HK-2 (cell line): ENCODE results near the gene ROBO1.

Experiments
- DNase-seq: peaks from one replicate; pipeline ENCODE4 v3.0.0-alpha.2; 2018; ENCODE audit not compliant: unreplicated experiment

The ROBO1 gene

DNA sequence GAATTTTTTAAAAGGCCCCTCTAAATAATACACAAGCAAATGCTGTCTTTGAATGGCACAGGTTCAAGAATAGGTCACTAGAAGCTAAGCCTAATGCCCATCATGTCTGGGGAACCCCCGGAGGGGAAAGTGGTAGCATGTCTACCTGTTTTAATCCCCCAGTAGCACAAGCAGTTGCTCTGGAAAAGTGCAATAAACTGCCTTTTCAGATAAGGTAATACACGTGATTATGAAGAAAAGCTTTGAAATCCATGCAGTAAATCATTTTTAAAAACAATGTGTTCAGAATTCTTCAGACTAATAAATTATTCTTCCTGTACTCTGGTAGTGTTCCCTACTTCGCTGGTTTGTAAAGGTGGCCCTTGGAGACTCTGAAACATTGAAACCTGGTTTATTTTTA, 922.2 kb downstream of the ROBO1 start:
- no peak for DNase-seq

DNA sequence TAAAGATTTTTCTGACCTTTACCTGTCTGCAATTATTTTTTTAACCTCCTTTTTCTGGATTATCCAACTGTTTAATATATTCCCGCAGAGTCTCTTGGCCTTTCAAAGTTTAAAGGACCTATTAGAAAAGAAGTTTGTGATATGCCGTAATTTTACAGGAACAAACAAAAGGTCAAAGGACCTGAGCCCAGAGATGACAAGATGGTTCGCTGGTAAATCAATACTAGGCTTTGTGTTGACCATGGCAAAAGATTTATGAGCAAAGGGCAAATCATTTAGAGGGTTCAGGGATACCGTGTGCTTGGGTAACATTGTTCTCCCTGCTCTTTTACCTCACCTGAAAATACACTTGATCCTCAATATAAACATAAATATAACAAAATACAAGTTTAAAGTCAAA, 923.5 kb downstream of the ROBO1 start:
- DNase-seq: no peak

DNA sequence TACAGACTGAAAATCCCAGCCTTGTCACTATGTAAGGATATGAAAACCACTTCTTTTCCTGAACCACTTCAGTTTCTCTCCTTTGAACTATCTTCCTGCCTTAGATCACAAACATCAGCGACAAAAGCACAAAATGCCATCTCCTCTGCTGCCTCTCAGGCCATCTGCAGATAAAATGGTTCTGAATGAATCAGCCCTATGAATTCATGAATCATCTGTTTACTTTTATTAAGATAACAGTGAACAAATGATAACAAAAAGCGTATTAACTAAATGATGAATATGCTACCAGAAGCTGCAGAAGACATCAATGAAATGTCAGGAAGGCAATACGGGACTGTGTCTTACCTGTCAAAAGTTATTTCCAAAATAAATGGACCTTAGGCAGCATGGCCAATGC, 928.1 kb downstream of the ROBO1 start:
- no peak for DNase-seq

DNA sequence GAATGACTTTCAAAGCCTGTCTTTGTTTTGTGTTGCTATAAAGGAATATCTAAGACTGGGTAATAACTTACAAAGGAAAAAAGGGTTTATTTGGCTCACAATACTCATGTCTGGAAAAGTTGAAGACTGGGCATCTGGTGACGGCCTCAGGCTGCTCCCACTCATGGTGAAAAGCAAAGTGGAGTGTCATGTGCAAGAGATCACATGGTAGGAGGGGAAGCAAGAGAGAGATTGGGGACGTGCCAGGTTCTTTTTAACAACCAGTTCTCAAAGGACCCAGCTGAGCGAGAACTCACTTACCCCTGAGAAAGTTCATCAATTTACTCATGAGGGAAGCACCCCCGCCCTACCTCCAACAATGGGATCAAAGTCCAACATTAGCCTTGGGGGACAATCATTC, 929.4 kb downstream of the ROBO1 start:
- DNase-seq: no peak

DNA sequence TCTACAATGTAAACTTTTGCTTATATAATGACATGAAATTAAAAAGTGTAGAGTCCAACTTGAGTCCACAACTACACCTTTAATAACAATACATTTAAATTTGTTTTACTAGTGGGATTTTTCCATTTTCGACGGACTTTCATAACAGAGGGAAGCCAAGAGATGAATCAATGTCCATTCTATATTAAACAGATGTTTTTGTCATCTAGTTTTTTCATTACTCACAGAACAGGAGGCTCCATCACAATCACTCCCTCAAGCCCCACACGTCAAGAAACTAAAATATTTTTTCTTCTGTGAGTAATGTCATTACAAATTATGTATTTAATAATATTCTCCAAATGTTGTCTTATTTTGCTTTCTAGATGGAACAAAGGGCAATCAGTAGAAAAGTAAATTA, 932.9 kb downstream of the ROBO1 start:
- no peak for DNase-seq

DNA sequence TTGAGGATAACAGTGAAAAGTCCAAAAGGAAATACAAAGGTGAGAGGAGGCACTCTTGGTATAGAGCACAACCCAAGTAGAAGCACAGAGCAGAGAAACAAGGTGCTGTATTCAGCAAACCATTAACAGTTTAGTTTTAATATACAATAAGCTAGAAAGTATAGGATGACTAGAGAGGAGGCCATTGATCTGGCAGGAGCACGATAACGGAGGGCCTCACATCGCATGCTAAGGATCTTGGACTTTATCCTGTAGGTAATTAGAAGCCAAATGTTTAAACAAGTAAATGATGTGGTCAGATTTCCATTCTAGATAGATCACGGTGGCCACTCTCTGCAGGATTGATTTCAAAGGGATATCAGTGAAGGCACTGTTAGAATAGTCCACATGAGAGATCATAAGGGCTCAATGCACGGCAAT, 935.0 kb downstream of the ROBO1 start:
- DNase-seq: no peak

DNA sequence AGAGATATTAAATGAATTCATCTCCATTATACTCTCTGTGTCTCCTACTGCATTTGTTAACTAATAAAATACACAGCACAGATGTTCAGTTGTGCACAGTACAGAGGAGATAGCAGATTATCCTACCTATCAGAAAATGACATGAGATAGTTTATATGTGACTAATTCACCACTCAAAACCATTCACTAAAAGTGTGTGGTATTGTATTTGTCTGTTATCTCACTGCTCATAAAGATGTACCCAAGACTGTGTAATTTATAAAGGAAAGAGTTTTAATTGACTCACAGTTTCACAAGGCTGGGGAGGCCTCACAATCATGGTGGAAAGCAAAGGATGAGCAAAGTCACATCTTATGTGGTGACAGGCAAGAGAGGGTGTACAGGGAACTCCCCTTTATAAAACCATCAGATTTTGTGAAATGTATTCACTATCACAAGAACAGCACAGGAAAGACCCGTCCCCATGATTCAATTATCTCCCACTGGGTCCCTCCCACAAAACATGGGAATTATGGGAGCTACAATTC, 936.3 kb downstream of the ROBO1 start:
- no peak for DNase-seq

DNA sequence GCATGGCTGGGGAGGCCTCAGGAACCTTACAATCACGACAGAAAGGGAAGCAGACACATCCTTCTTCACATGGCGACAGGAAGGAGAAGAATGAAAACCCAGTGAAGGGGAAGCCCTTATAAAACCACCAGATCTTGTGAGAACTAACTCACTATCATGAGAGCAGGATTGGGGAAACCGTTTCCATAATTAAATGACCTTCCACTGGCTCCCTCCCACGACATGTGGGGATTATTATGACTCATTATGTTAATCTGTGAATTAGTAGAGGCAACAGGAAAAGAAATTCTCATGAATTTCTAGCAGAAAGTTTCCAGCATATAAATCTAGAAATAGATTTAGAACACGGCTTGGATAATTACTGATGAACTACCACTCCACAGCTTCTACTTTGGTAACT, 937.3 kb downstream of the ROBO1 start:
- DNase-seq: no peak

DNA sequence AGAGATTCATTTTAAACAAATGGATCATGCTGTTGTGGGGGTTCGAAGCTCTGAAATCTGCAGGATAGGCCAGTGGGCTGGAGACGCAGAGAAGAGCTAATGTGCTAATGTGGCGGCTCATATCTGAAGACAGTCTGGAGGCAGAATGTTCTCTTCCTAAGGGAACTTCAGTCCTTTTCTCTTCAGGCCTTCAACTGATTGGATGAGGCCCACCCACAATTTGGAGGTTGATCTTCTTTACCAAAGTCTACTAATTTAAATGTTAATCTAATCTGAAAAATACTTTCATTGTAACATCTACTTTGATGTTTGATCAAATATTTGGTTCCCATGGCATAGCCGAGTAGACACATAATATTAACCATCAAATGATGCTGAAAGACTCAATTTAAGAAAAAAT, 940.2 kb downstream of the ROBO1 start:
- DNase-seq: no peak

DNA sequence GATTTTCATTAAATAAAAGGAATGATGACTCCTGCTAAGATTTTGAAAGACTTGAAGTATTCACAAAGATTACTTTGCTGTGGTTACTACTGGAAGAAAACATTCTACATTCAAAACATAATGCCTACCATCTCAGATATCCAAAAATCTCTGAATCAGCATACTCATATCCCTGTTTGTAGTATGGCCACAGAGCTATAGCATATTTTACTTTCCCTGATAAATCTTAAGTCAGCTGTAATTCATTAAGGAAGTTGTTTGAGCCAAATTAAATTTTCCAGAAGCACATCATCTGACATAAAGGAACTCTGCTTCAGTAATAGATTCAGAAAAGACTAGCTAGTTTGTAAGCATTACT, 942.0 kb downstream of the ROBO1 start:
- DNase-seq: no peak

DNA sequence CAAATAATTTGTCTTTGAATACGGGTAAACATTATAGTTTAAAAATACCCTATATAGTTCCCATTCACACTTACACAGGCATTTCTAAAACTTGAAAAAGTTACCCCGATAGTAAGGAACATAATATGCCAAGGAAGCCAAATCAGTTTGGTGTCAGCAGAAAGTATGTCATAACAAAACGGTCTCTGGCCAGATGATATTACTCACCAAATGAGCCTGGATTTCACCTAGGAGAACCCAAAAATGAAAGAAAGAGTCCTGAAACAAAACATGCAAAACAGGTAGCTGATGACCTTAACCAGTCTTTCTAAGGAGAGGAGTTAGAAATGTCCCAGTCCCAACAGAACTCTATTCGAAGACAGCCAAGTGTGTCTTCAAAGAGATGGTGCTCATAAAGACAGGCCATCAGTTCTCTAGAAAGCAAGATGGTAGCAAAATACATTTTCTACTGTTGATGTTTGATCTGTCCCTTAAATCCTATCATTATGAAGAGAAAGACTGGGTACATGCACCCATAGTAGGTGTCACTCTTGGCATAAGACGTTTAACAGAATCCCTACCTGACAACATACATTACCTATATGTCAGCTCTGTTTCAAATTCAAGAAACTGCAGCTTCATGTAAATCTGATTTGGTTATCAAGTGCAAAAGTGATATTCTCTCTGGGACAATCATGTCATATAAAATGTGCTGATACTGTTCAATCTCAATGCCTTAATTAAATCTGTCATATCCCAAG, 942.5 kb downstream of the ROBO1 start:
- no peak for DNase-seq

DNA sequence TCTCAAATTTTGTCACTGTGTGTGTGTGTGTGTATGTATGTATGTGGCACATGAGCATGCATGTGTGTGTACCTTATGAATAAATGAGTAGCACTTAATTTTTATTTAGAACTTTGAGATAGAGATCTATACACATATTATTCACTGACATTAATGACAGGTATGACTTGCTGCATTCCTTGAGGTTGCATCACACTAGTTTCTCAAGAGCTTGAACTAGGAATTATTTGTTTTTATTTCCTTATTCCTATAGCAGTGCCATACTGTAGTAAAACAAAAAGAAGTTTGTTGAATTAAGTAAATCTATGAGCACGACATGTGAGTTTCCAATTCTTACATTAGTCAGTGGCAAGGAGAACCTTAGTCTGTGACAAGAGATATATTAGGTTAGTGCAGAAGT, 943.9 kb downstream of the ROBO1 start:
- DNase-seq: no peak

DNA sequence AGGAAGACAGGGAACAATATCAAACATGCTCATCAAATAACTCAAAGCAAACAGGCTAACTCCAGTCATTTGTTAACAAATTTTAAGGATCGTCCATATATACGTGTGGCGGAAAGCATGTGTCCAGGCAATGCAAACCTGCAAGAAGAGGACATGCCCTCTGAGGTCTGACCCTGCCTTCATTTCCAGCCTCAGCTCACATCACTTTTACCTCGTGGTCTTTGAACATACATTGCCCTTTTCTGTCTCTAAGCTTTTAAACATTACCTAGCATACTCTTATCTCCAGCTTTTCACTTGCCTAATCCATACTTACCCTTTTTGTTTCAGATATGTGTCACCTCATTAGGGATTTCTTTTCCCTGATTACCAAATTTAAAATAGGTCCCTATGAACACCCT, 944.4 kb downstream of the ROBO1 start:
- no peak for DNase-seq

DNA sequence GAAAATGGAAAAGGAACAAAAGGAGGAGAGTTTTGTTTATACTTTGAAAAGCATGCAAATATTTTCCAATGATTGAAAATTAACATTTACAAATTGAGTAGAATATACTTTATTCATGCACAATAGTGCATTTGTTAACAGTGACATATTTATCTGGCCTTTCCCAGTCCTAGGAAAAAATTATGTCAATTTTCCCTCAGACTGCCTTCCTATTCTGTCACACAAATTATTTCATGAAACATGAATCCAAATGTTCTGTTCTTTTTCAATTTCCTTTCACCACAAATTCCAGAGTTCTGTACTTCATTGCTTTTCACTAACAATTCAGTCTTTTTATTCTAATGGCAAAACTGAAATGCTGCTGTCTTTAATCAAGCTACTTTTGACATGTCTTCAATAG, 945.1 kb downstream of the ROBO1 start:
- DNase-seq: no peak

DNA sequence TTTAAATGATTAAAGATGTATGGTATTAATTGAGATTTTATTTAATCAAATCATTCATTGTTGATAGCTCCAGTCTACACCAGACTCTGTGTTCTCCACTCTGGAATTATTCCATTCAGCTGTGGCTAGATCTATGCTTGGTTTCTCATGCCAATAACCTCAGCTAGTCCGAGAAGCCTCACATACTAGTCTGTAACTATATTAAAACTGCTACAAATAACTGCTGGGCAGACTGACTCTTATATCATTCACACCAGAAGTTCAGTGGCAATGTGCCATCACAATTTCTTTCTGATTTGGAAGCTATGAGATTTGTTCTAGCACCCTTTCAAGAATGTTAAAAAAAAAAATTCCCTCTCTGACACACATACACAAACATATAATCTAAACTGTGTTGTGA, 947.3 kb downstream of the ROBO1 start:
- no peak for DNase-seq

DNA sequence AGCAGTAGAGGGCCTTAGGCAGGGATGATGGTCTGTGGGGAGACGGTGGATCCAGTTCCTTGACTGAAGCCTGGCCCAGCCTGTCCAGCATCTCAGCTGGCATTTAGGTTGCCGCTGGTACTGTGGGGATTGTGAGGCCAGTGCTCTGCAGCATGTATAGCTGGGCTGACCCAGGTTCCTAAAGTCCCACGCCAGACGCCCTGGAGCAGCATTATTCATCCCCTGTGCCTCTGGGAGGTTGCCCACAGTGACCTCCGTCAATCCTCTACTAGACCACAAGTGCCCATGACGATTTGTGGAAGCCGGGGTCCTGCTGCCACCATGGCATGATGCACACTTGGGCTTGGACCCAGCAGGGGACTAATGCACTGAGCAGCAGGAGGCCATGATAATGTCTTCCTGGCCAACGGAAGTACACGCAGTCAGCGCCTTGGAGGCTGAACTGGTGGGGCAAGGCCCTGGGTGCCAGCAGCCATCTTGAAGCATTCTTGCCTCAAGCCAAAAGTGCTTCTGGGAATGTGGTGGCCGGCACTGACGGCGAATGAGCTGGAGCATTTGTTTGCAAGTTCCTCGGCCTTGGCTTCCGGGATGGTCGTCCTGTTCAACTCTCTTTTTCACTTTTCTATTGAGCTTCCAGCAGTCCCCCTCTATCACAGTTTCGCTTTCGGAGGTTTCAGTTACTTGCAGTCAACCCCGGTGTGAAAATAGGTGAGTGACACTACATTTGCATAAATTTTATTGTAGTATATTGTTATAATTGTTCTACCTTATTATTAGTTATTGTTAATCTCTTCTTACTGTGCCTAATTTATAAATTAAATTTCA, 949.4 kb downstream of the ROBO1 start:
- no peak for DNase-seq

DNA sequence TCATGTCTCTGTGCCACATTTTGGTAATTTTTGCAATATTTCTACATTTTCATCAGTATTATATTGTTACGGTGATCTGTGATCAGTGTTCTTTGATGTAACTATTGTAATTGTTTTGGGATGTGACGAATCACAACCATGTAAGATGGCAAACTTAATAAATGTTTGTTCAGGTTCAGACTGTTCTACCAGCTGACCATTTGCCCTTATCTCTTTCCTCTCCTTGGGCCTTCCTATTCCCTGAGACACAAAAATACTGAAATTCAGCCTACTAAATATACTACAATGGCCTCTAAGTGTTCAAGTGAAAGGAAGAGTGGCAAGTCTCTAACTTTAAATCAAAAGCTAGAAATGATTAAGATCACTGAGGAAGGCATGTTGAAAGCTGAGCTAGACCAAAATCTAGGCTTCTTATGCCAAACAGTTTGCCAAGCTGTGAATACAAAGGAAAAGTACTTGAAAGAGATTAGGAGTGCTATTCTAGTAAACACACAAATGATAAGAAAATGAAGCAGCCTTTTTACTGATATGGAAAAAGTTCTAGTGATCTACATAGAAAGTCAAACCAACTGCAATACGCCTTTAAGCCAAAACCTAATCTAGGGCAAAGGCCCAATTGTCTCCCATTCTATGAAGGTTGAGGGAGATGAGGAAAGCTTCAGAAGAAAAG, 952.8 kb downstream of the ROBO1 start:
- DNase-seq: no peak

DNA sequence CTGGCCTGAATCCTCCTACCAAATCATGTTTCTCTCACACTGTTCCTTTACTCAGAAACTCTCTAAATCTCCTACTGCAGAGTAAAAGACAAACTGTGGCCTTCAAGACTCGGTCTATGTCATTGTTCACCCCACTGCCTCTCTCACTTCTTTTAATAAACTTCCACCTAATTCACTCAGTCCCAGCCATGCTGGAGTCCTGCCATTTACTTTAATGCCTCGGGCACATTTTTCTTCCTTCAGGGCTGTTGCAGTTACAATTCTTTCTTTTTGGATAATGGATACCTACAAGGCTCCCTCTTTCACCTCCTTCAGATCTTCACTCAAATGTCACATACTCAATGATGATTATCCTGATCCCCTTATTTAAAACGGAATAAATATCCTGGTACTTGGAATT, 955.6 kb downstream of the ROBO1 start:
- DNase-seq: no peak

DNA sequence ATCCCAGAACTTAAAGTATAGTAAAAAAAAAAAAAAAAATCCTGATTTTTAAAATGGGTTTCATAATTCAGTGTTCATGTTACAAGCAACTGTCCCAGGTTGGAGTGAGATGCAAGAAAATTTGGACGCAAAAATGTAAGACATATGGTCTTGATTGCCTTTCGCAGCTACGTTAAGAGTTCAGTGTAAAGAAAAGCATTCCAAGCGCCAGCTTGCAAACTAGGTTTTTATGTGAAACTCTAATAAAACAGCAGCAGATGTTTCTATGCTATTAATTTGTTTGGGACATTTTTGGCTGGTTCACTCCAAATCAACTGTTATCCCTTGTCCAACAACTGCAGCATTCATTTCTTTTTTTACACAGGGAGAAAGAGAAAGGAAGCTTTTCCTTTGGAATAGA, 957.8 kb downstream of the ROBO1 start:
- no peak for DNase-seq

DNA sequence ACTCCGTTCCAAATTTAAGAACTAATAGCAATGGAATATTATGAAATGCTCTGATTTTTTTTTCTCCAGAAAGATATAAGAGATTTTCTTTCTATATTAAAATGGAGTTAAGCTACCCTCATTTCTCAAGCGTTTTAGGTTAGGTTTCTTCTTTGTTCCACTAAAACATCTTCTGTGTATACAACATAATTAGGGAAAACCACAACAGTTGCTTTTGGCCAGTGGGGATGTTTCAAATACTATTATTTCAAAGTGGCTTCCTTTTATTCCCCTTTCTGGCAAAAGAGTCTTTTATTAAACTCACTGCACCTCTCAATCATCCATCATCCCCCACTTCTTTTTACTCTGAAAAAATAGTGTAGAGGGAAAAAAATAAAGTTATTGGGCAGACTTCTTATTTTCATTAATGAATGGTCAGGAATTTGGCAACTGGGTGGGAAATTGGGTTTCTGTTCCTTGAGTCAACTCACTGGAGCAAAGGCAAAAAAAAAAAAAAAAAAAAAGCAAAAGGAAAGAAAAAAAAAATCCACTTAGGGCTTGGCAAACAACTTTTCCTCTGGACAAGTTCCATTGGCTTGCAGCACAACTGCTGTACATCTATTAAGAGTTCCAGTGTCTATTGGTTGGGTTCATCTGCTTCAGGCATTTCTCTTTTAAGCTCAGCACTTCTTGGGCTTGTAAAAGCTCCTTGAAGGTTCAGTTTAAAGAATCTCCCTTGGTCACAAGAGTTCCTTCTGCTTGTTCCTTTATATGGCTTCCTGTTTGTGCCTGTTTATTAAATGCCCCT, 963.4 kb downstream of the ROBO1 start:
- no peak for DNase-seq

DNA sequence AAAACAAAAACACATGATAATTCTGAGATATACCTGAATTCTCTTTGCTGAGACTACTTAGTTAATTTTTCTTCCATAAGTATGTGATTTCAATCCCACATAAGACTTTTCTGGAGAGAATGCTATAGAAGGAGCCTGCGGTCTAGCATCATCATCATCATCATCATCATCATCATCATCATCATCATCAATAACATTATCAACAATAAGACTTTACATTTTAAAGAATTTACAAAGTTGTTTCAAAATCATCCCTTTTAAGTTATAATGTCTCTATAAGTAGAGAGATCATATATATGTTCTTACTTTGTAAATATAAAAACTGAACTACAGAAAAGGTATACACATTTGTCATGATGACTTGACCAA, 965.3 kb downstream of the ROBO1 start:
- no peak for DNase-seq

DNA sequence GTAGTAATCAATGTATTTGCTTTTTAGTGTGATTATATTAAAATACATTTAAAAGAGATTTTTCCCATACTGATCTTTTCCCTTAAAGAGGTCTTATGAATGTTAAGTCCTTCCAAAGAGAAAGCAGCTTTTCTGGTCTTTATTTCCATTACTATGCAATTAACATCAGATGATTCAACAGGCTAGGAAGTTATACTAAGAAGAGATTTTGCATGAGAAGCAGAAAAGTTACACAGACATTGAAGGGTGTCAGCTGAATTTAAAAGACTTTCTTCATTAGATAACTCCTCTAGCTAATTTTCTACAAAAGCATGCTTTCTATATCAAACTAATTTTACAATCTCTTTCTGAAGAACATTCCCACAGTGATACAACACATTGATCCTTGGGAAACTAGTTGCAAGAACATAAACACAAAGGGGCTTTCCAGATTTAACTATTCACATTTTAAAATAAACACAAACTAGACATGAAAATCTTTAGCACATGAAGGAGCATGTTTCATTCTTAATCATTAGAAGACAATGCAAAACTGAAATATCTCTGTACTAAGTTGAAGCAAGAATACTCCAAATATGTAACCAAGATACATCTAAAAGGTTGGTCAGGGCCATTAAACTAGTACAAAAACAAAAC, 965.8 kb downstream of the ROBO1 start:
- DNase-seq: no peak
